ENCODE data around the gene FAM174B.

Gene FAM174B

DNA sequence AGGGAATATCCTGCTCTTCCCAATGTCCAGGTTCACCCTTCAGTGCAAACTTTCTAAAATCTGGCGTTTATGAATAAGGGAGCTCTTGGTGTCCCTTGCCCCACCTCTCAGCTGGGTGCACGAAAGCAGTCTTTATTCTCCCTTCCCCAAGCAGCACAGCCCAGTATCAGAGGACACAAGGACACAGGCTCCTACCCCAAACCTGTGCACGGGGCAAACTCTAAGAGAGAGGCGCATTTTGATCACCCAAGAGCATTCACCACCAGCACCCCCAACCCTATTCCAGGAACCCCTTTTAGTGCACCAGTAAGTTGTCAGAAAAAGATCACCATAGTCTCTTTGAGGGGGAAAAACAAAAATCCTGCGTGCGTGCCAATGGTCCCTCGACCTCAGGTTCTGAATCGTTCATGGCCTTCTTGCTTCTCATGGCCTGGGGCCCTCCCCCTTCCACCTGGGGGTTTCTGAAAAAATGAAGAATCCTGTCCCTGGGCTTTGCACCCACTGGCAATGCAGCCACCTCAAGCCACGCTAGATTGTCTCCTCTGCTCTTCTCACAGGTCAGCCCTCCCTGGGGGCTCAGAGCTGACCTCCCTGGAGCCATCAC is 78.9 kb downstream of the FAM174B start:
- H3K9me2 ChIP-seq (replicated peaks; ENCODE audit: low read depth, low read length) = no peaks in the 10 kb centered on the region
- no peak overlapping the region for H2AFZ ChIP-seq (ENCODE audit: low read length)
- TF ChIP-seq CTCF (conservative IDR thresholded peaks at IDR 0.05; ENCODE audit: low read length) (no peak), EZH2phosphoT487 (IDR thresholded peaks at IDR 0.05; ENCODE audit: borderline replicate concordance) (no peak)
- H3K36me3 ChIP-seq (ENCODE audit: insufficient read depth, low read length) = no peaks in the 10 kb centered on the region
- H3K4me1 ChIP-seq (ENCODE audit: insufficient read depth, low read length, poor library complexity, severe bottlenecking) = no peaks in the 10 kb centered on the region
- no peak overlapping the region for H3K4me2 ChIP-seq (ENCODE audit: low read depth, low read length, poor library complexity, severe bottlenecking)
- no peaks in the 10 kb centered on the region for H3F3A ChIP-seq (ENCODE audit: low read depth)
- no peak overlapping the region for H3K9ac ChIP-seq (ENCODE audit: low read depth, low read length, poor library complexity, severe bottlenecking)
- H3K27me3 ChIP-seq (ENCODE audit: insufficient read depth, low read length, poor library complexity, severe bottlenecking) = no peaks in the 10 kb centered on the region
- no peaks in the 10 kb centered on the region for H4K20me1 ChIP-seq (ENCODE audit: insufficient read depth, low read length, poor library complexity, severe bottlenecking)
- no peaks in the 10 kb centered on the region for H3K79me2 ChIP-seq (ENCODE audit: insufficient read depth, low read length)
- H3K4me3 ChIP-seq (ENCODE audit: low read length, poor library complexity, severe bottlenecking) = no peak overlapping the region
- H3K9me3 ChIP-seq (ENCODE audit: insufficient read depth, low read depth, low read length) = no peaks in the 10 kb centered on the region

DNA sequence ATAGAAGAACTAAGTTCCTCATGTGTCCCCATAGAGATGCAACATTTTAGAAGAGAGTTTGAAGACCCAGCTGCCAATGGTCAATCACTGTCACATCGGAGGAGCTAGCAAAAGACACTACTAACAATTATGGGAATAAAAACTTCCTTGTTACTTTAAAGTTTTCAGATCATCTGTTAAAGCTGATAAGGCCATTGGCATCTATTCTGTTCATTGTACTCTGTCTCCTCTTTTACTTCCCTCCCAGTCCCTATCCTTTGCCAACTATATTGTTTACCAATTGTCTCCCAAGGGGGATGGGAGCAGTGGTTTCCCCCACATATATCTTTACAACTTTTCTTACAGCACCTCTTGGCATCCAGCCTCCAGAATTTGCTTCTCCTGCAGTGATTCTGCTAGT is 81.0 kb downstream of the FAM174B start:
- Histone ChIP-seq H3K4me1 (ENCODE audit: insufficient read depth, low read length, poor library complexity, severe bottlenecking) (no peaks in the 10 kb centered on the region), H3K36me3 (ENCODE audit: insufficient read depth, low read length) (no peaks in the 10 kb centered on the region), H3K4me2 (ENCODE audit: low read depth, low read length, poor library complexity, severe bottlenecking) (no peak overlapping the region), H2AFZ (ENCODE audit: low read length) (no peak overlapping the region), H3K9me3 (ENCODE audit: insufficient read depth, low read depth, low read length) (no peaks in the 10 kb centered on the region), H3K9ac (ENCODE audit: low read depth, low read length, poor library complexity, severe bottlenecking) (no peak overlapping the region), H3K9me2 (replicated peaks; ENCODE audit: low read depth, low read length) (no peaks in the 10 kb centered on the region), H3F3A (ENCODE audit: low read depth) (no peaks in the 10 kb centered on the region), H3K4me3 (ENCODE audit: low read length, poor library complexity, severe bottlenecking) (no peak overlapping the region), H3K79me2 (ENCODE audit: insufficient read depth, low read length) (no peaks in the 10 kb centered on the region), H4K20me1 (ENCODE audit: insufficient read depth, low read length, poor library complexity, severe bottlenecking) (no peaks in the 10 kb centered on the region), H3K27me3 (ENCODE audit: insufficient read depth, low read length, poor library complexity, severe bottlenecking) (no peaks in the 10 kb centered on the region)
- TF ChIP-seq EZH2phosphoT487 (IDR thresholded peaks at IDR 0.05; ENCODE audit: borderline replicate concordance) (no peak), CTCF (conservative IDR thresholded peaks at IDR 0.05; ENCODE audit: low read length) (no peak)

DNA sequence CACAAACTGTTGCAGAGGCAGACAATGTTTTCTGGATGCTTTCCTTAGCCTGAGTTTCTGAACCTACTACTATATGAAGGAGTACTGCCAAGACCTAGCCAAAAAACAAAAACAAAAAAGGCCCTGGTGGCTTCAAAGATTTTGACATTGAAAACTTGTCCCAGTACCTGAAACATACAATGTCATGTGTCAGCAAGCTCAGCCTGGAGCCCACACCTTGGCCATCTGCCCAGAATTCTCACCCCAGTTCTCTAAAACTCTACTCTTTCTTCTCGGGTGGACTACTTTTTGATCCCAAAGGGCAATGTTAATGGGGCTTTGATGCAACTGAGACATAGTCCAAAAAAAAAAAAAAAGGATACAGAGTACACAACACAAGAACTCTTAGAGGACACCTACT is 81.4 kb downstream of the FAM174B start:
- H4K20me1 ChIP-seq (ENCODE audit: insufficient read depth, low read length, poor library complexity, severe bottlenecking) = no peaks in the 10 kb centered on the region
- TF ChIP-seq CTCF (conservative IDR thresholded peaks at IDR 0.05; ENCODE audit: low read length) (no peak), EZH2phosphoT487 (IDR thresholded peaks at IDR 0.05; ENCODE audit: borderline replicate concordance) (no peak)
- H3K4me3 ChIP-seq (ENCODE audit: low read length, poor library complexity, severe bottlenecking) = no peak overlapping the region
- no peaks in the 10 kb centered on the region for H3K4me1 ChIP-seq (ENCODE audit: insufficient read depth, low read length, poor library complexity, severe bottlenecking)
- H3K9me2 ChIP-seq (replicated peaks; ENCODE audit: low read depth, low read length) = no peaks in the 10 kb centered on the region
- H3F3A ChIP-seq (ENCODE audit: low read depth) = no peaks in the 10 kb centered on the region
- no peaks in the 10 kb centered on the region for H3K36me3 ChIP-seq (ENCODE audit: insufficient read depth, low read length)
- H3K79me2 ChIP-seq (ENCODE audit: insufficient read depth, low read length) = no peaks in the 10 kb centered on the region
- H3K4me2 ChIP-seq (ENCODE audit: low read depth, low read length, poor library complexity, severe bottlenecking) = no peak overlapping the region
- H3K9ac ChIP-seq (ENCODE audit: low read depth, low read length, poor library complexity, severe bottlenecking) = no peak overlapping the region
- H2AFZ ChIP-seq (ENCODE audit: low read length) = no peak overlapping the region
- H3K9me3 ChIP-seq (ENCODE audit: insufficient read depth, low read depth, low read length) = no peaks in the 10 kb centered on the region
- H3K27me3 ChIP-seq (ENCODE audit: insufficient read depth, low read length, poor library complexity, severe bottlenecking) = no peaks in the 10 kb centered on the region
